CMK (cell line): ENCODE data around the gene STRA8.

Source experiments
- DNase-seq: peaks from one replicate; pipeline ENCODE4 v3.0.0-alpha.2; 2010; ENCODE audit warnings: low read depth

STRA8 gene

GRCh38 chr7:135238112-135238744, 4.6 kb downstream of the STRA8 start:
- peak; percentile 7 for DNase-seq

GRCh38 chr7:135239263-135239662, 5.6 kb downstream of the STRA8 start:
- no peak for DNase-seq

- no peak for DNase-seq
These were observed 6.8 kb downstream of the STRA8 start for GRCh38 chr7:135240441-135240840.

GRCh38 chr7:135242096-135242684, 8.6 kb downstream of the STRA8 start:
- no peak for DNase-seq

GRCh38 chr7:135245226-135246190, 11.9 kb downstream of the STRA8 start:
- no peak for DNase-seq

GRCh38 chr7:135246191-135246825, 12.7 kb downstream of the STRA8 start:
- DNase-seq, result no peak

- DNase-seq, result no peak
These were observed 14.3 kb downstream of the STRA8 start for GRCh38 chr7:135247746-135248471.

GRCh38 chr7:135248546-135248945, 14.9 kb downstream of the STRA8 start:
- no peak for DNase-seq

GRCh38 chr7:135251496-135252391, 18.1 kb downstream of the STRA8 start:
- DNase-seq, result no peak

GRCh38 chr7:135253851-135254771, 20.5 kb downstream of the STRA8 start:
- no peak for DNase-seq

GRCh38 chr7:135257790-135258189, 24.2 kb downstream of the STRA8 start:
- no peak for DNase-seq

- no peak for DNase-seq
These were observed 24.9 kb downstream of the STRA8 start for GRCh38 chr7:135258585-135258984.

GRCh38 chr7:135259702-135260101, 26.1 kb downstream of the STRA8 start:
- no peak for DNase-seq

GRCh38 chr7:135260470-135260869, 26.8 kb downstream of the STRA8 start:
- no peak for DNase-seq

- DNase-seq, result no peak
These were observed 27.5 kb downstream of the STRA8 start for GRCh38 chr7:135260930-135261721.

- DNase-seq, result no peak
These were observed 29.1 kb downstream of the STRA8 start for GRCh38 chr7:135262623-135263320.

GRCh38 chr7:135263321-135263970, 29.8 kb downstream of the STRA8 start:
- DNase-seq, result no peak

- DNase-seq, result no peak
These were observed 32.0 kb downstream of the STRA8 start for GRCh38 chr7:135265637-135266036.
